Measurements from ENCODE around the gene KCTD18. TPM values are rescaled to one million over a fixed set of nuclear protein-coding genes. Genes with fewer than 3 reads are reported as not detected.
A peak's percentile ranks its signal among the peaks of the same experiment; 100 is the strongest.

Gene KCTD18
- total RNA-seq, 1 donor from 2014 or later: 17.6 TPM

DNA sequence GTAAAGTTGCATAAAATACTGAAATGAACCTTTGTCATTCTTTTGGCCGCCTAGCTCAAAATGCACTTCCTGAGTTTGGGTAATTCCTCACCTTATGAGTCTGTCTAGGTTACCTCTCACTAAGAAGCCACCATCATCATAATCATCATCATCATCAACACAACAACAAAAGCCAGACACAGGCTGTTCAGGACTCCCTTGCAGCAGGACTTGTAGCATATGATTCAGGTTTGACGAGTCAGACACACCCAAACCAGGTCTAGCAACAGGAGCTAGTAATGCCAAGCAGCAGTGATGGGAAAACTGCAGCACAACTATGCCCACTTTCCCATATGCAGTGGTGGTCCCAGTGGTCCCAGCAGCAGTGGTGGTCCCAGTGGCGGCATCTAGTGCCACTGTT, 13.3 kb upstream of the KCTD18 start:
- peaks cover under 1% of the 10 kb centered on the region for H3K36me3 Mint-ChIP-seq (ENCODE audit: low read depth)
- TF ChIP-seq, protein P1, sequence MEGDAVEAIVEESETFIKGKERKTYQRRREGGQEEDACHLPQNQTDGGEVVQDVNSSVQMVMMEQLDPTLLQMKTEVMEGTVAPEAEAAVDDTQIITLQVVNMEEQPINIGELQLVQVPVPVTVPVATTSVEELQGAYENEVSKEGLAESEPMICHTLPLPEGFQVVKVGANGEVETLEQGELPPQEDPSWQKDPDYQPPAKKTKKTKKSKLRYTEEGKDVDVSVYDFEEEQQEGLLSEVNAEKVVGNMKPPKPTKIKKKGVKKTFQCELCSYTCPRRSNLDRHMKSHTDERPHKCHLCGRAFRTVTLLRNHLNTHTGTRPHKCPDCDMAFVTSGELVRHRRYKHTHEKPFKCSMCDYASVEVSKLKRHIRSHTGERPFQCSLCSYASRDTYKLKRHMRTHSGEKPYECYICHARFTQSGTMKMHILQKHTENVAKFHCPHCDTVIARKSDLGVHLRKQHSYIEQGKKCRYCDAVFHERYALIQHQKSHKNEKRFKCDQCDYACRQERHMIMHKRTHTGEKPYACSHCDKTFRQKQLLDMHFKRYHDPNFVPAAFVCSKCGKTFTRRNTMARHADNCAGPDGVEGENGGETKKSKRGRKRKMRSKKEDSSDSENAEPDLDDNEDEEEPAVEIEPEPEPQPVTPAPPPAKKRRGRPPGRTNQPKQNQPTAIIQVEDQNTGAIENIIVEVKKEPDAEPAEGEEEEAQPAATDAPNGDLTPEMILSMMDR (IDR thresholded peaks at IDR 0.05): no peak
- no peak overlapping the region for H3K4me3 Mint-ChIP-seq (ENCODE audit: unreplicated experiment)
- no peak overlapping the region for H3K27ac Mint-ChIP-seq (ENCODE audit: unreplicated experiment)
- peaks cover under 1% of the 10 kb centered on the region for H3K9me3 Mint-ChIP-seq (ENCODE audit: low read depth)
- H3K27me3 Mint-ChIP-seq (ENCODE audit: low read depth): peaks cover 6% of the 10 kb centered on the region
- DNase-seq (ENCODE audit: low spot score): no peak
- peaks cover 15% of the 10 kb centered on the region for H3K4me1 Mint-ChIP-seq (ENCODE audit: low read depth)

DNA sequence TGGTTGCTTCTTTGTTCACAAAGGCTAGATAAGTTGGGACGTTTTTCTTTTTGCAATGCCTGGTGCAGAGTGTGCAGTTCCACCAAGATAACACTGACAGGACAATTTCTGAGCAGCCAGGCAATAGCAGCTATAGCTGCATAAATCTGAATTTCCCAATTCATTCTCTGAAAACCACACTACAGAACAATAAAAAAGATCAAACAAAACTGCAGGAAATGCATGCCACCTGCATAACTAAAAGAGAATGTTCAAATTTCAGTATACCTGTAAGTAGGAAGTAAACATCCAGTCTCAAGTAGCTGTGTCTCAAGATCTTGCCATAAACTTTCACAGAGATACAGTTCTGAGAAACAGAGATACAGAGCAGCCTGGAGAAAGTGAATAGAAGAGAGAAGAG, 5.3 kb upstream of the KCTD18 start:
- H3K9me3 Mint-ChIP-seq (ENCODE audit: low read depth): peaks cover 17% of the 10 kb centered on the region
- no peak overlapping the region for H3K4me3 Mint-ChIP-seq (ENCODE audit: unreplicated experiment)
- no peak for DNase-seq (ENCODE audit: low spot score)
- peaks cover 11% of the 10 kb centered on the region for H3K36me3 Mint-ChIP-seq (ENCODE audit: low read depth)
- peaks cover 4% of the 10 kb centered on the region for H3K4me1 Mint-ChIP-seq (ENCODE audit: low read depth)
- H3K27me3 Mint-ChIP-seq (ENCODE audit: low read depth): no peaks in the 10 kb centered on the region
- no peak overlapping the region for H3K27ac Mint-ChIP-seq (ENCODE audit: unreplicated experiment)
- TF ChIP-seq, protein P1 (IDR thresholded peaks at IDR 0.05): no peak

DNA sequence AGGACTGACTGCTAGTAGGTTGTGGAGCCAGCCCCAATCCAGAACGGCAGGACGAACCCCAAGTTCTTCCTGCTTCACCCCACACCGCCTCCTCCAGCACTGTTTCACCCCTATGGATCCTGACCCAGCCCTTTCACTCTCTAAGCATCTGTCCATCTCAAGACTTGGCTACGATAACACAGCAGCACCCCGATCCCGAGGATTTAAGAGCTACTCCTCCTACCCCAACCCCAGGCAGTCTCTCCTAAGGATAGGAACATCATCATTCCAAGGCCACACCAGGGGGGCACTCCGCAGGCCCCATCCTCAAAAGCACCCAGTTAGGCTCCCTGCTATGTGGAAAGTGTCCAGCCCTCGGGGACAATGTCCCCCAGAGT, 645 bp downstream of the KCTD18 start:
- H3K27ac Mint-ChIP-seq (ENCODE audit: unreplicated experiment): peak overlapping the region; percentile 72
- no peaks in the 10 kb centered on the region for H3K27me3 Mint-ChIP-seq (ENCODE audit: low read depth)
- no peaks in the 10 kb centered on the region for H3K9me3 Mint-ChIP-seq (ENCODE audit: low read depth)
- TF ChIP-seq, protein P1 (IDR thresholded peaks at IDR 0.05): no peak
- peak overlapping the region; percentile 74 for H3K4me3 Mint-ChIP-seq (ENCODE audit: unreplicated experiment)
- peaks cover 13% of the 10 kb centered on the region for H3K4me1 Mint-ChIP-seq (ENCODE audit: low read depth)
- no peaks in the 10 kb centered on the region for H3K36me3 Mint-ChIP-seq (ENCODE audit: low read depth)
- no peak for DNase-seq (ENCODE audit: low spot score)

DNA sequence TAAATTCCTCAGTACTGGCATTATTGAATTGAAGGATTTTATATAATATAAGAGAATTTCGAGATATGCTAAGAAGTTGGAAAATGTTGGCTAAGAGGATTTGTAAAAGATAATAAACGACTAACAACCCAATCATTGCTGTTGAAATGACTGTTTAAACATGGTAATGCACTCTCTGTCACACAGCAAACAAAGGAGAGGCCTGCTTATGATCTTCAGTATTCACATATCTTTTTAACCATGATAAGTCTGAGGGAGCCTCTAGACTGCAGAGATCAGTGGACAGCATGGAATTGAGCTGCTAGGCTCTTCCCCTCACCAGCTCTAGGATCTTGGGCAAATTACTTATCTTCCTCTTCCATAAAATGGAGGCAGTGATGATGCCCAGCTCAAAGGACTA, 2.7 kb downstream of the KCTD18 start:
- H3K4me3 Mint-ChIP-seq (ENCODE audit: unreplicated experiment): no peak overlapping the region
- DNase-seq (ENCODE audit: low spot score): no peak
- H3K27me3 Mint-ChIP-seq (ENCODE audit: low read depth): no peaks in the 10 kb centered on the region
- peaks cover 3% of the 10 kb centered on the region for H3K36me3 Mint-ChIP-seq (ENCODE audit: low read depth)
- TF ChIP-seq, protein P1 (IDR thresholded peaks at IDR 0.05): no peak
- H3K9me3 Mint-ChIP-seq (ENCODE audit: low read depth): no peaks in the 10 kb centered on the region
- peaks cover 13% of the 10 kb centered on the region for H3K4me1 Mint-ChIP-seq (ENCODE audit: low read depth)
- no peak overlapping the region for H3K27ac Mint-ChIP-seq (ENCODE audit: unreplicated experiment)

DNA sequence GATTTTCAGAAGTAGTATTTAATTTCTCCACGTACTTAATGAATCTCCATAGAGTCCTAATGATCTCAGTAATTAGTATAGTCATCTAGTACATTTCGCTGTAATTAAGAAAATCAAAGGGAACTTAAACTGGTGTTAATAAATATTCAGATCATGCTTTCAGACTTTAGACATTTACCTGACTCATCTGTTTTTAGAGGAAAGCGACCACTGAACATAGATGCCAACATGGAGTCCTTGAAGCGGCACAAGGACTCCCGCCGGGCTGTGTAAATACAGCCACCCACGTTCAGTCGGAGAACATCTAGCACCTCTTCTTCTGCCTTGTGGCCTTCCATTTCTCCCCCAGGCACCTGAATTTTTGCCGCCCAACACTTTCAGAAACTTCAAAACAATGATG, 3.2 kb downstream of the KCTD18 start:
- Mint-ChIP-seq H3K4me1 (ENCODE audit: low read depth) (peaks cover 13% of the 10 kb centered on the region), H3K36me3 (ENCODE audit: low read depth) (peaks cover 3% of the 10 kb centered on the region), H3K9me3 (ENCODE audit: low read depth) (no peaks in the 10 kb centered on the region), H3K27me3 (ENCODE audit: low read depth) (no peaks in the 10 kb centered on the region), H3K4me3 (ENCODE audit: unreplicated experiment) (no peak overlapping the region), H3K27ac (ENCODE audit: unreplicated experiment) (no peak overlapping the region)
- no peak for DNase-seq (ENCODE audit: low spot score)
- TF ChIP-seq, protein P1 (IDR thresholded peaks at IDR 0.05): no peak
